H7 (cell line): ENCODE results near the gene OXCT1. TPM values are rescaled to one million over a fixed set of nuclear protein-coding genes. Genes with fewer than 3 reads are reported as not detected.
"Not testable (repeated sequence)": the region's sequence is repeated elsewhere in the genome, so short reads cannot be mapped to it uniquely, and the experiment has no call there.

Experiments used
- DNase-seq: peaks from one replicate; pipeline ENCODE4 v3.0.0; 2012
- H3K27me3 ChIP-seq: 2 replicates; pipeline ENCODE4 v1.6.0; 2011; ENCODE audit warnings: mild to moderate bottlenecking, low read length; ENCODE audit not compliant: control insufficient read depth, insufficient read depth
- H3K36me3 ChIP-seq: replicated peaks from 2 replicates; pipeline ENCODE4 v1.5.1; 2011; ENCODE audit warnings: low read length; ENCODE audit not compliant: control insufficient read depth, insufficient read depth
- H3K4me3 ChIP-seq: 2 replicates; pipeline ENCODE4 v1.5.1; 2011; ENCODE audit warnings: low read depth, mild to moderate bottlenecking, control low read depth, low read length, moderate library complexity; ENCODE audit not compliant: insufficient read depth
- total RNA-seq: library from RNA; depleted of rRNA; stranded (reverse); fragments of >200 nt; shearing (Covaris generic); gene quantifications from 2 replicates; pipeline ENCODE4 v1.2.3, GENCODE V29; 2014; rRNA removed

Gene OXCT1
- total RNA-seq, 1 experiment from 2014 or later, result 15.4 TPM

DNA sequence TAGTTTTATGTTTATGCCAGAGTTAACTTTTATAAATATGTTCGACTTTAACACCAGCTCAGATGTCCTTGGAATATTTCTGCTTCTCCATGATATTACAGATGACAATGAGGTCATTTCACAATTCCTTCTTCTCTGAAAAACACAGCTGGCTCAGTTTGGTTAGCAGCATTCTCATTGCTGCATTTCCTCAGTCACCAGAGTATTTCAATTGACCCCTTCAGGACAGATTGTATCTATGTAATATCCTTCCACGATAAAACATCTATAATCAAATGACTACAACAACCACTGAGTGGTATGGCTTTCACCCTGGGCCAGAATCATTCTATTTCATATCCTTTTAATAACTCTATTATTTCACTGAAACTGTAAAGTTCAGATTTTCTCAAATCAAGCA lies 148.7 kb downstream of the OXCT1 start:
- DNase-seq, result no peak
- Histone ChIP-seq H3K27me3 (no peaks in the 10 kb centered on the region), H3K36me3 (no peaks in the 10 kb centered on the region), H3K4me3 (no peak overlapping the region)

DNA sequence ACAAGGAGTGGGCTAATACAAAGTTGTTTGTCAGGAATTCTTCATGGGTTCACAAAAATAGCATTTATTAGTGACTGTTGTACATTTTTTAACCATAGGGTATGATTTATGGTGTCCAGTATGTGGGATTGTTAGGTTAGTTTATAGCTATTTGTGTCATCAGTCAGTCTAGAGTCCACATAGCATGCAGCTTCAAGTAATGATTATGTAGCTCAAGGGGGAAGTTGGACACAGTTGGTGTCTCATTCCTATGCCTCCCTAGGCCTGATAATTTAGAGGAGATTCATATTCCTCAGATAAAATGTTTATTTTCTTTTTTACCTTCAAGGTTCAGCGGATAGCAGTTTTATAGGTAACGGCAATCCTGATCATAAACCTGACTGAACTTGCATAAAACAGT lies 153.8 kb downstream of the OXCT1 start:
- H3K36me3 ChIP-seq, result no peaks in the 10 kb centered on the region
- no peak for DNase-seq
- no peaks in the 10 kb centered on the region for H3K27me3 ChIP-seq
- no peak overlapping the region for H3K4me3 ChIP-seq

GRCh38 chr5:41714446-41714845 lies 155.8 kb downstream of the OXCT1 start:
- not testable (repeated sequence) for H3K4me3 ChIP-seq, H3K27me3 ChIP-seq, DNase-seq, H3K36me3 ChIP-seq

- no peak overlapping the region for H3K4me3 ChIP-seq
- H3K36me3 ChIP-seq, result no peaks in the 10 kb centered on the region
- no peaks in the 10 kb centered on the region for H3K27me3 ChIP-seq
- DNase-seq, result no peak
Observed at GRCh38 chr5:41708604-41708940, 161.7 kb downstream of the OXCT1 start.

DNA sequence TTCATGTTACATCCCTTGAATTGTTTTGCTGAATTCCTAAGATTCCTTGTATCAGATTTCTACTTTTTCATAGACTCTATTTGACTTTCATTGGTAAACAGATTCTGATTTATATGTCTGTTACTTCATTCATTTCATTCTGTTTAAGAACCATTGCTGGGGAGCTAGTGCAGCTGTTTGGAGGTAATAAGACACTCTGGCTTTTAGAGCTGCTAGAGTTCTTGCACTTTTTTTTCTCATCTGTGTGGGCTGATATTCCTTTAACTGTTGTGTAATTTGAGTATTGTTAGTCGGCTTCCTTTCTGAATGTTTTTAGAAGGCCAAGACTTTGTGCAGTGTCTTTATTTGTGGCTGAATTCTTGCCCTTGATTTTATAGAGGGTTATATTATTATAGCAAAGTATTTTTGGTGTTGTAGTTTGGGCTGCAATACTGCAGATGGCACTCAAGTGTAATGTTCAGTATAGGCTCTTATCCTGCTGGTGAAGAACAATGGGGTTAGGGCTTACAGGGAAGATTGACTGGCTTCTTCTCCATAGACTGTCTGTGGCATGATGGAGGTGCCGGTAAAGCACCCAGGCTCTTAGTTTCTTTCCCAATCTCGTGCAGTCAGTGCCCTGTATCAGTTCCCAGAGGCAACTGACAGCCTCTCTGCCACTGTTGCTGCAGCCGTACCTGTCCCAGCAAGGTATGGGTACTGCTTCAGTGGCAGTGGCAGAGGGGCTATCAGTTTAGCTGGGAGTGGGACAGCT lies 162.2 kb downstream of the OXCT1 start:
- peak; percentile 59 for DNase-seq
- Histone ChIP-seq H3K36me3 (no peaks in the 10 kb centered on the region), H3K27me3 (no peaks in the 10 kb centered on the region), H3K4me3 (no peak overlapping the region)

DNA sequence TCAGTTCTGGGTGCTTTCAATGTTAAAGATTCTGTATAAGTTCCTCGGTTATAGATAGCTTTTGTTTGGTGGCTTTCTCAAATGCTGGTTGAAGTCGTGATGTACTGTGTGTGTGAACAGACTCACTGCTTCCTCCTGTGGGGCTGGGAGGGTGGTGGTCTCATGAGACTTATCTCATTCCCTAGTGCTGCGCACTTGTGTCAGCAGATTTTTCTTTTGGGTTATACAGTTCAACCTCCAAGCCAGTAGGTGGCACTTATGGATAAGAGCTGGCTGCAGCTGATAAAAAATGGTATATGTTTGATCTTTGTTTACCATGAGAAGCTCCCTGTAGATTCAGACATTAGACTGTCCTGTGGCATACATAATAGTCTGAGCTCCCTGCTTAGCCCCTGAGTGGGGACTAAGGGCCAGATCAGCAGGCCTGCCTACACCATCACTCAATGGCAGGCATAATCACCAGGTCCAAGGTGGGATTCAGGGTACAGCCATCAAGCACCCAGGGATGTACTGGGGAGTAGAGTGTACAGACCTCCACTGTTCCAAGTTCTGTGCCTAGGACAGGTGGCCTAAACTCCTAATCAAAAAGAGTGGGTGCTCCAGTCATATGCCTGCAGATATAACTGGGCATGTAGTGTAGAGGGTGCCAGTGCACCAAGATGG lies 174.2 kb downstream of the OXCT1 start:
- DNase-seq, result no peak
- no peak overlapping the region for H3K4me3 ChIP-seq
- no peaks in the 10 kb centered on the region for H3K27me3 ChIP-seq
- H3K36me3 ChIP-seq, result no peaks in the 10 kb centered on the region

- H3K27me3 ChIP-seq, result no peaks in the 10 kb centered on the region
- DNase-seq, result no peak
- no peaks in the 10 kb centered on the region for H3K36me3 ChIP-seq
- H3K4me3 ChIP-seq, result no peak overlapping the region
Observed at GRCh38 chr5:41686767-41687166, 183.5 kb downstream of the OXCT1 start.

DNA sequence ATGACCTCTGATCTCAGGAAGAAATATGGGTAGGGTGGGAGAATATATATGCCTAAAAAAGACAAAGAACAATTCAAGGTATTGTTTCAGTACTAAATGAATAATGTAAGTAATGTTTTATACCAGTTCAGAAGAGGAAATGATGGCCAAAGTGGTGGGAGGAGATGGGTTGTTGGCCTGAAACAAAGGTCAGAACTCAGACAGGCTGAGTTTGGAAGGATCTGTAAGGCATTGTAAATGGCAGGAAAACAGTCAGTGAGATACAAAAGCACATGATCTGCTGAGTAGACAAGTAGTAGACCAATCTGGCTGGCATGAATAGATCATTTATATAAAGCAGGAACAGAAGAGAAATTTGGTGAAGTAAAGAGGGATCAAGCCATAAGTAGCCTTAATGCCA lies 184.0 kb downstream of the OXCT1 start:
- H3K36me3 ChIP-seq, result no peaks in the 10 kb centered on the region
- H3K4me3 ChIP-seq, result no peak overlapping the region
- H3K27me3 ChIP-seq, result no peaks in the 10 kb centered on the region
- DNase-seq, result no peak

- no peaks in the 10 kb centered on the region for H3K27me3 ChIP-seq
- DNase-seq, result no peak
- H3K4me3 ChIP-seq, result no peak overlapping the region
- no peaks in the 10 kb centered on the region for H3K36me3 ChIP-seq
Observed at GRCh38 chr5:41683181-41683580, 187.0 kb downstream of the OXCT1 start.

DNA sequence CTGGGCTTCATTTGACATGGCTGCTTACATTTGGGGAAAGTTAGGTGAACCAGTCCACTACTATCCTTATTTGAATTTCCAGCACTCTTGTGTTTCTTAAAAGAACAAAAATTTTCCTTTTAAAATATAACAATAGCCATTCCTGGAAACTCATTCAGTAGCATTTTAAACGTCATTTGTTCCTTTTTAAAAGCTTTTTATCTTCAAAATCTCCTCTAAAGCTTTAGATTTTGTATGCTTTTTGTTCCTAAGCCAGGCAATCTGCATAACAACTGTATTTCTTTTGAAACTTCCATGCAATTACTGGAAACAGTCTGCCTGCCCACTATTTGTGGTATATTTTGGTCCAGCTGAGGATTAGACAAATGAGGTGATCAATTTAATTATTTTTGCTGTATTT lies 187.6 kb downstream of the OXCT1 start:
- Histone ChIP-seq H3K36me3 (no peaks in the 10 kb centered on the region), H3K27me3 (no peaks in the 10 kb centered on the region), H3K4me3 (no peak overlapping the region)
- DNase-seq, result no peak

- H3K27me3 ChIP-seq, result no peaks in the 10 kb centered on the region
- no peaks in the 10 kb centered on the region for H3K36me3 ChIP-seq
- no peak overlapping the region for H3K4me3 ChIP-seq
- DNase-seq, result no peak
Observed at GRCh38 chr5:41681840-41682239, 188.4 kb downstream of the OXCT1 start.

Other genes with a start within 250 kb of the OXCT1 start
- 16.8 and 17.6 TPM in 2 replicates for gene RIMOC1, start 33.9 kb upstream of the OXCT1 start, total RNA-seq
- 1.3 and 1.4 TPM in 2 replicates for gene FBXO4, start 54.9 kb upstream of the OXCT1 start, total RNA-seq